Astrocyte of the hippocampus (primary cell): ENCODE data around the gene DNASE1L1.

Source experiments
- DNase-seq: peaks from one replicate; pipeline ENCODE4 v3.0.0; 2011; ENCODE audit warnings: low read depth, low spot score

Gene DNASE1L1

GRCh38 chrX:154367474-154368308, 41.4 kb downstream of the DNASE1L1 start:
- DNase-seq, result no peak

GRCh38 chrX:154366666-154367055, 42.4 kb downstream of the DNASE1L1 start:
- DNase-seq, result no peak

GRCh38 chrX:154365997-154366665, 42.9 kb downstream of the DNASE1L1 start:
- no peak for DNase-seq

GRCh38 chrX:154365052-154365600, 43.9 kb downstream of the DNASE1L1 start:
- DNase-seq, result no peak

GRCh38 chrX:154363706-154364439, 45.2 kb downstream of the DNASE1L1 start:
- DNase-seq, result no peak

- DNase-seq, result no peak
Observed at GRCh38 chrX:154362085-154362742, 46.8 kb downstream of the DNASE1L1 start.

- DNase-seq, result no peak
Observed at GRCh38 chrX:154360155-154360713, 48.8 kb downstream of the DNASE1L1 start.

- no peak for DNase-seq
Observed at GRCh38 chrX:154359362-154360154, 49.5 kb downstream of the DNASE1L1 start.

GRCh38 chrX:154358829-154359228, 50.2 kb downstream of the DNASE1L1 start:
- no peak for DNase-seq

- no peak for DNase-seq
Observed at GRCh38 chrX:154358011-154358410, 51.0 kb downstream of the DNASE1L1 start.

GRCh38 chrX:154357205-154357604, 51.8 kb downstream of the DNASE1L1 start:
- no peak for DNase-seq

GRCh38 chrX:154356596-154356995, 52.5 kb downstream of the DNASE1L1 start:
- no peak for DNase-seq

GRCh38 chrX:154355776-154356140, 53.3 kb downstream of the DNASE1L1 start:
- peak; percentile 60 for DNase-seq

- no peak for DNase-seq
Observed at GRCh38 chrX:154355094-154355775, 53.8 kb downstream of the DNASE1L1 start.

GRCh38 chrX:154354516-154354915, 54.5 kb downstream of the DNASE1L1 start:
- no peak for DNase-seq

GRCh38 chrX:154354013-154354412, 55.0 kb downstream of the DNASE1L1 start:
- no peak for DNase-seq

GRCh38 chrX:154353172-154353843, 55.7 kb downstream of the DNASE1L1 start:
- DNase-seq, result no peak

GRCh38 chrX:154352466-154352865, 56.6 kb downstream of the DNASE1L1 start:
- DNase-seq, result no peak

- DNase-seq, result no peak
Observed at GRCh38 chrX:154352012-154352401, 57.0 kb downstream of the DNASE1L1 start.
